ENCODE data around the gene KDM4B.

Gene KDM4B

DNA sequence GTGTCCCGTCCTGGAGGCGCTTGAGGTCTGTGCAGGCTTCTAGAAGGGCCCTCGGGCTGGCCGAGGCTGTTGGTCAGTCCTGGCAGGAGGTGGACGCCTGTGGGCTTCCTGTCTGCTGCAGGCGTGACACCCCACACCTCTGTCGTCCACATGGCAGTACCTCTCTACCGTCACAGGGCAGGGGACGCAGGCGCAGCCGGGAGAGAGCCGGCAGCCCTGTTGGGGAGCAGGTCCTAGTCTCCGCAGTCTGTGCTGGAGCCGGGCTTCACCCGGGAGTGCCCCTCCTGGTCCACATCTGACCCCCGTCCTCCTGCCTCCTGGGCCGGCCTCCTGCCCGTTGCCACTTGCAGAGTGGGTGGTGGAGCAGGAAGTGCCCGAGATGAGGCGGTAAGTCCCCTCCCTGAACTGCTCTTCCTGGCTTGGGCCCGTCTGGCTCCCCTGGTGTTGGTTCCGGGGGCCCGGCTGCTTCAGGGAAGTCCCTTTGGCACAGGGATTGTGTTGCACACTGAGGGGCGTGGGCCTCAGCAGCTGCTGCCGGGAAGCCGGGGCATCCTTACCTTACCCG, 106.0 kb downstream of the KDM4B start:
- DNase-seq = no peak

- no peak for DNase-seq
These were observed 106.7 kb downstream of the KDM4B start for GRCh38 chr19:5075597-5075996.

- no peak for DNase-seq
These were observed 107.7 kb downstream of the KDM4B start for GRCh38 chr19:5076440-5077208.

- no peak for DNase-seq
These were observed 108.2 kb downstream of the KDM4B start for GRCh38 chr19:5077209-5077515.

DNA sequence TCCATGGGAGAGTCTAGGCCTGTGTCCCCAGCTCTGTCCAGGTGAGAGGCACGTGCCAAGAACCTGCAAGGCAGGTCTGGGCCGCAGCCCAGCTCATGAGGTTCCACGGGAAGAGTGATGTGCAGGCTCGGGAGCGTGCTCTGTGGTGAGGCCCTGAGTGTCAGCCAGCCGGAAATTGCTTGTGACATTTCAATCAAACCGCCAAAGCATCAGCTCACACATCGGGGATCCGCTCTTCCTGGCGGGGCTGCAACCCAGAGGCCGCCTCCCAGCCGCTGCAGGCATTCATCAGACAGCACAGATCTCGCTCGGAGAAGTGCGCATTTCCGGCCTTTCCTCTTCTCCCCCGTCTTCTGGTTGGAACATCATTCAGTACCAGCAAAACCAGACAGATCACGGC, 109.3 kb downstream of the KDM4B start:
- DNase-seq = no peak

GRCh38 chr19:5078666-5079065, 109.8 kb downstream of the KDM4B start:
- no peak for DNase-seq

GRCh38 chr19:5079071-5079774, 110.3 kb downstream of the KDM4B start:
- DNase-seq = no peak

DNA sequence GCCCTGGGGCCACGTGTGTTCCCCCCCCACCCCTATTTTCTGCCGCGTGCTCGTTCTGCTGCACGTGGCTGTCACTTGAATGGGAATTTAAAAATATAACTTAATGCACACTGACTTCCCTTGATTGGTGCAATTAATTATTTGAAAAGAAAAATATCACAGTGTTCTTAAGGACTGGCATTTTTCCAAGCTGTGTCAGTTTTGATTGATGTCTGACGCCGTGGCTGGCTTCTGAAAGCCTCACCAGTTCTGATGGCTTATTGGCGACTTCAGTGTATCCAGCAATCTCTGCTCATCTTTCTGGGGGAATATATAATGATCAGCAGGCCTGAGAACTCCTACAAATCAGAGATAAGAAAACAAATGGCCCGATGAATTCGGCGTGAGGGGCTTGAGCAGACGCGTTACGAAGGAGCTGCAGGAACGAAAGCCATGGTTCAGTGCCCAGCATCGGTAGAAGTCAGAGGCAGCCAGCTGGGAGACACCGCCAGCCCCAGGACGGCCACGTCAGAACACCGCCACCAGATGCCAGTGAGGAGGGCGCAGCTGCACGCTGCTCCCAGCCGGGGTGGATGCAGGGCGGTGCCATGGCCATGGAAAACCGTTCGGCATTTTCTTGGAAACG, 111.2 kb downstream of the KDM4B start:
- DNase-seq = no peak

DNA sequence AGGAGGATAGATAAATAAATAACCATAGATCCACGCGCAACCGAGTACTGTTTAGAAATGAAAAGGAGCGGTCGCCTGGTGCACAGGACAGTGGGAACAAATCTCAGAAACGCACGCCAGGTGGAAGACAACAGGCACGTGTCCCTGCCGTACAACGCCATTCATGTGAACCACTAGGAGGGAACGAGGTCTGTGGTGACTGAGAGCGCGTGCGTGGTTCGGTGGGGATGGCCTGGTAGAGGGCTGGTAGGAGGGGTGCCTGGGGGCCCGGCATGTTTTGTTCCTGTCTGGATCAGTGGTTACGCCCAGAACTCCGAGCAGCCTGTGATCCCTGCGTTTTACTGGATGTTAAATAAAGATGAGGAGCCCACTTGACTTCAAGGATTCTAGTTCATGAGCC, 111.9 kb downstream of the KDM4B start:
- DNase-seq = no peak

DNA sequence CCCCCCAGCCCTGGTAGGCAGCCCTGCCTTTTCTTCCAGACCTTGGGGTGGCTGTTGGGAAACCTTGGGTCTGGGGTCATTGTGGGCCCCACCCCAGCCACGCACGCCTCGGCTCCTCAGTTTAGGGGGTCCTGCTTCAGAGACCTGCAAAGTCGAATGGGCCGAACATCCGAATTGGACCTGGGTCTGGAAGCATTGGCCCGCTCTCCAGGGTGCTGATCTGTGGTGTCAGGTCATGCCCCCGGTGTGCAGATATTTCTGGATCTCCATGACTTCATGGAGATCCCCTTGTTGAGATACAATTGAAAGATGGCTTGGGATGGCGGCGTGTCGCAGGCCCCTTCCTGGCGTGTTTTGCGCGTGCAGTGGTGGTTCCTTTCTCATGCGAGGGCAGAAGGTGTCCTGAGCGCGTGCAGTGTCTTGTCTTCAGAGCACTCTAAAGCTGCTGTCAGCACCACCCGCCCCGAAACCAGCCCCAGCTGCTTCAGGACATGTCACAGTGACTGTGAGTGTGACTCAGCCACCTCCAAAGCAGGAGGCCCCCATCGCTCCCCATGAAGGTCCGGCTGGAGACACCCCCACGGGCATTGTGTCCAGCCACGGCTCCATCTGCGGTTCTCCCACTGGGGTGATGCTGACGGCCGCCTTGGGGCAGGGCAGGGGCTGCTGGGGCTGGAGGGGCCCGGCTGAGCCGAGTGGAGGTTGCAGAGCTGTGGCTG, 112.7 kb downstream of the KDM4B start:
- no peak for DNase-seq

DNA sequence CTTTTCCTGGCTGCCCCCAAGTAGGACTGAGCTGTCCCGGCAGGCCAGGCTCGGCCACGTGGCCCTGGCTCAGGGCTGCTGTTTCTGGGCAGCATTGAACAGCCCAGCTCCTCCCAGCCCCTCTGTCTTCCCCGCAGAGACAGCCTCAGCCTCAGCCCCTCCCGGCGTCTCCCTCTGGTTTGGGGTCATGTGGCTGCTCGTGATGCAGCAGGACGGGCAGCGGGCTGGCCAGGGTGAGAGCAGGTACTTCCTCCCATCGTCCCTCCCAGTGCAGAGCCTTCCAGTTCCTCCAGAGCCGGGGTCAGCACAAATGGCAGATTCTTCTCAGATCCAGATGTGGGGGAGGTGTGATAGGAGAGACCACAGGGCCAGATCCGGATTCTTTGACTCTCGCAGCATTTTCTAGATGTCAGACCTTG, 114.6 kb downstream of the KDM4B start:
- no peak for DNase-seq

DNA sequence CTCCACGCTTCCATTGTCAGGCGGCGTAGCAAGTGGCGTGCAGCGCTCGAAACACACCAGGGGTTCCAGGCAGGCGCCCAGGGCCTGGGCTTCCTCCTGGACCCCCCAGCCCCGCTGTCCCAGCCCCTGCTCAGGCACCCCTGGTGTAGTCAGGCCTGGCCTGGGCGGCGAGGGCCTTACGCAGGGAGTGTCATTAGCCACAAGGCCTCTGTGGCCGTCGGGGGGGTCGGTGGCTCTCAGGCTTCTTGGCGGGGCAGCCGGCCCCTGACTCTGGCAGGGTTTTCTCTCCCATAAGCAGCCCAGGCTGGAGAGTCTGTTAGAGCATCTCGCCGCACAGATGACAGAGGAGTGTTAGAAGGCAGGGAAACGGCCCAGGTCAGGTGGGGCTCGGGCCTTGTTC, 116.7 kb downstream of the KDM4B start:
- no peak for DNase-seq

- no peak for DNase-seq
These were observed 117.3 kb downstream of the KDM4B start for GRCh38 chr19:5086230-5086629.

DNA sequence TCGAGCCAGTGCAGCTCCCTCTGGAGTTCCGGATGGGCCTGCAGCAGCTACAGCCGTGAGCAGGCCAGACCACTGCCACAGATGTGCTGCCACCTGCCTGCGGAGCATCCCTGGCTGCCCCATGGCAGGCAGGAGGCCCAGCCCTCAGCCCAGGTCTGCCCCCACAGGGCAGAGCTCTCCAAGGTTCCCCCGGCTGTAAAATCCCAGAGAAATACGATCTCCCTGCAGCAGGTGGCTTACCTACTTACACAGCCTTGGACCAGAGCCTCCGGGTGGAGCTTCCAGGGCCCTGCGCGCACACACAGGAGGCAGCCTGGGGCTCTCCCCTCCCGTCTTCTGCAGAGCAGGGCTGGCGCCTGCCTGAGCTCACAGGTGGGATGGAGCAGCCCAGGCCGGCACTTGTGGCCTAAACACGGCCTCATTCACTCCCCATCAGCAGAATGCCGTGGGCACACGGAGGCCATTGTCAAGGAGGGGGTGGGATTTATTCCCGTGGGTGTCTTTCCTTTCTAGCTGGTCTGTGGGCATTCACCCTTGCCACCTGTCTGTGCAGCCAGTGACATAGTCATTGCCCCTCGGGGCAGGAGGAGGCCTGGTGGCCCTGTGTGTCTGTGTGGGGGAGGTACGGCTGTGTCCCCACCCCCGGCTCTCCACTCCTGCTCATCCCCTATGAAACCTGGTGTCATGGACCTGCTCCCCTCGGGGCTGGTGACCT, 118.0 kb downstream of the KDM4B start:
- DNase-seq = no peak

- no peak for DNase-seq
These were observed 120.4 kb downstream of the KDM4B start for GRCh38 chr19:5089283-5089682.

GRCh38 chr19:5090465-5091017, 121.6 kb downstream of the KDM4B start:
- DNase-seq = no peak

GRCh38 chr19:5091018-5091683, 122.2 kb downstream of the KDM4B start:
- no peak for DNase-seq

- no peak for DNase-seq
These were observed 123.0 kb downstream of the KDM4B start for GRCh38 chr19:5091684-5092480.

GRCh38 chr19:5092481-5092843, 123.5 kb downstream of the KDM4B start:
- DNase-seq = no peak

DNA sequence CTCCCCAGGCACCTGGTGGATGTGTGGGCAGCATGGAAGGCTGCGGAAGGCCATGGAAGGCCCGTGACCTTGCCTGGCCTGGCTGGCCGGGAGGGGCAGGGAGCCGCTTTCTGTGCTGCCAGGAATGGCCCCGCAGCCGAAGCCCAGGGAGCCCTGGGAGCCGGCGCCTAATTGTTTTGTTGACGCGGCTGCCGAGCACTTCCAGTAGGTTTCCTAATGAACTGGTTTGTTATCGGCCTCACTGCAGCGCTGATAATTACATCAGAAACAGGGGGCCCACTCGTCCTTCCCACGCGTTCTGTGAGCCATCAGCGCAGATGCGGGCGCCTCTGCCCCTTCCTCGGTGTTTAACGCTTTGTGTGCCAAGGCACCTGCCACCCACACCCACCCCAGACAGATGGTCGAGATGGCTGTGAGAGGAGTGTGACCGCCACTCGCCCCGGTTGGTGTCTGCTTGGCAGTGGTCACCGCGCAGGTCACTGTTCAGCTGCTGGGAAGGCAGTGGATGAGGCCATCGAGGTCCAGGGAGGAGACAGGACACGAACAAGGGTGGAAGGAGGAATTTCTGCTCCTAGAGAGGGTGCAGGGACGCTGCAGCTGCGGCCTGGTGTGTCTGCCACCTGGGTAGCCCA, 124.5 kb downstream of the KDM4B start:
- no peak for DNase-seq

Measured in SW 1271 (cell line).